GM13976 (cell line): ENCODE measurements around the gene ANO1.
"Not testable (repeated sequence)": the region's sequence is repeated elsewhere in the genome, so short reads cannot be mapped to it uniquely, and the experiment has no call there.

Experiments used
- DNase-seq: peaks from one replicate; pipeline ENCODE4 v3.0.0; 2012; ENCODE audit warnings: low spot score
- in situ Hi-C: fragments of 300-500 bp; cut with MboI; formaldehyde crosslinking; loops from one replicate; pipeline ENCODE4 v1.12.0; 2022; ENCODE audit warnings: low sequenced_read_pairs, mixed read lengths, inconsistent platforms; ENCODE audit not compliant: unreplicated experiment
- TF ChIP-seq, protein P1 (sequence below): IDR thresholded peaks from 2 replicates; pipeline ENCODE4 v1.5.1; 2012; ENCODE audit warnings: borderline replicate concordance, mild to moderate bottlenecking; ENCODE audit not compliant: insufficient read depth; ENCODE audit errors: extremely low read depth, missing control alignments, control extremely low read depth

ANO1 gene

DNA sequence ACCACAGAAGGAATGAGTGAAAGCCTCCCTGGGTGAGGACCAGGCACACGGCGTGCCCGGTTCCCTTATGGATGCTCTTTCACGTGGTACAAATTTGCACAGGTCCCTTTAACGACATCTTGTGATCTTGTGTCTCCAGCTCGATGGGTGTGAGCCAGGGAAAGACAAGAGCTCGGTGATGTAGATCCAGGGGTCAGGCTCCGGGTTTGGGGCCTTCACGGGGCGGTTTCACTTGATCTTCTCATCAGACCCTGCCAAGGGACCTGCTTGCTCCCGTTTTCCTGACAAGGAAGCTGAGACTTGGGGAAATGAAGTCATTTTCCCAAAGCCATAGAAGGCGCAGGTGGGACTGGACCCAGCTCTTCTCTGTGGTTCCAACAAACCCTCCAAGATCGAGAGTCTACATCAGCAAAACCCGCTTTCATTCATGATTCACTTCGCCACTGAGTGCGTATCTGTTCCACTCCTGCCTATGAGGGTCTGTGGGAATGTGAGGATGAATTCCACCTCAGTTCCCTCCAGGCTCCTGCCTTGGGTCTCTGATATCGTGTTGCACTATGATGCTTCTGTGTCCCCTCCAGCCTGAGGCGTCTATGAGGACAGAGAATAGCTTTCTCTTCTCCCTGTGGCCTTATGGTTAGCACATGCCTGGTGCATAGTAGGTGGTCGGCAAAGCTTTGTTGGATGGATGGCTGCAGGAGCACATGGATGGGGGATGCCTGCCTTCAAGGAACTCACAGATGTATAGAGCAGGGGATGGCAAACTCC is 45.0 kb upstream of the ANO1 start:
- in situ Hi-C loops: no loop called here
- TF ChIP-seq, protein P1, sequence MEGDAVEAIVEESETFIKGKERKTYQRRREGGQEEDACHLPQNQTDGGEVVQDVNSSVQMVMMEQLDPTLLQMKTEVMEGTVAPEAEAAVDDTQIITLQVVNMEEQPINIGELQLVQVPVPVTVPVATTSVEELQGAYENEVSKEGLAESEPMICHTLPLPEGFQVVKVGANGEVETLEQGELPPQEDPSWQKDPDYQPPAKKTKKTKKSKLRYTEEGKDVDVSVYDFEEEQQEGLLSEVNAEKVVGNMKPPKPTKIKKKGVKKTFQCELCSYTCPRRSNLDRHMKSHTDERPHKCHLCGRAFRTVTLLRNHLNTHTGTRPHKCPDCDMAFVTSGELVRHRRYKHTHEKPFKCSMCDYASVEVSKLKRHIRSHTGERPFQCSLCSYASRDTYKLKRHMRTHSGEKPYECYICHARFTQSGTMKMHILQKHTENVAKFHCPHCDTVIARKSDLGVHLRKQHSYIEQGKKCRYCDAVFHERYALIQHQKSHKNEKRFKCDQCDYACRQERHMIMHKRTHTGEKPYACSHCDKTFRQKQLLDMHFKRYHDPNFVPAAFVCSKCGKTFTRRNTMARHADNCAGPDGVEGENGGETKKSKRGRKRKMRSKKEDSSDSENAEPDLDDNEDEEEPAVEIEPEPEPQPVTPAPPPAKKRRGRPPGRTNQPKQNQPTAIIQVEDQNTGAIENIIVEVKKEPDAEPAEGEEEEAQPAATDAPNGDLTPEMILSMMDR: no peak
- DNase-seq: no peak

DNA sequence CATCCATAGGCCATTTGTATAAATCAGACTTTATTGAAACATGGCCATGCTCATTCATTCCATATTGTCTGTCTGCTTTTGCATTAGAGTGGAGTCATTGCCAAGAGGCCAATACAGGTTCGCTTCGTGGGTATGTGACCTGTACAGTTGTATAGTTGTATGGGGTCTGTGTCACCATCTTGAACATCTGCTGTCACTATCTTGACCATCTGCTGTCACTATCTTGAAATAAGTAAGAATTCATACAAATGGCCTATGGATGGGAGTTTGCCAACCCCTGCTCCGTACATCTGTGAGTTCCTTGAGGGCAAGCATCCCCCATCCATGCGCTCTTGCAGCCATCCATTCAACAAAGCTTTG is 44.4 kb upstream of the ANO1 start:
- in situ Hi-C loops: no loop called here

DNA sequence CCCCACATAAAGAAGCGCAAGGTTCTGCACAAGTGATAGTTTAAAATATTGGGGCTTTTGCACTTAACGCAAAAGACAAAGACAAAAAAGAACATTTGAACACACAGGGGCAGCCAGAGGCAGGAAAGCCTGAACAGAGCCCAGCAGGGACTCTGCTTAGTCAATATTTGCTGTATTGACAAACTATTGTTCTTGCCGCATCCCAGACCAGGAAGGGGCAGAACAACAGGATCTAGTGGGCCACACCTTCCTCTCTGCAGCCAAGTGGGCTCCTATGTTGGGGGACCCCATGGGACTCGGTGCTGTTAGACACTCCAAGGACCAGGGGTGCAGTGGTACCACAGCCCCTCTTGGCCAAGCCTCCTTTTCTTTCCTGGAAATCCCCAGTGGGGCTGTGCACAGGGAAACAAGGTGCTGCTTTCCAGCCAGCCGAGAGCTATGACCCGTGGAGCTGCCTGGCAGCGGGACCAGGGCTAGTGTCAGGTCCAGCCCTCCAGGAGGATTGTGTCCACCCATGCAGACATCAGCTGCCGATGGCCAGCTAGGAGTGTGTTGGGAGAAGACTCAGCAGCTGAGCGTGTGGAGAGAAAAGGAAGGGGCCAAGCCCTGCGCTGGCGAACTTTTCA is 43.3 kb upstream of the ANO1 start:
- TF ChIP-seq, protein P1: no peak
- in situ Hi-C loops: no loop called here

More for the DNA sequence above, 44.4 kb upstream of the ANO1 start:
- TF ChIP-seq, protein P1: no peak
- DNase-seq: no peak

DNA sequence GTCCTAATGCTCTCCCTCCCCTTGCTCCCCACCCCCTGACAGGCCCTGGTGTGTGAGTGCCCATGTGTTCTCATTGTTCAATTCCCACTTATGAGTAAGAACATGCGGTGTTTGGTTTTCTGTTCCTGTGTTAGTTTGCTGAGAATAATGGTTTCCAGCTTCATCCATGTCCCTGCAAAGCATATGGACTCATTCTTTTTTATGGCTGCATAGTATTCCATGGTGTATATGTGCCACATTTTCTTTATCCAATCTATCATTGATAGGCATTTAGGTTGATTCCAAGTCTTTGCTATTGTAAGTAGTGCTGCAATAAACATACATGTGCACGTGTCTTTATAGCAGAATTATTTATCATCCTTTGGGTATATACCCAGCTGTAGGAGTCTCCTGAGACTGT is 42.5 kb upstream of the ANO1 start:
- DNase-seq, in situ Hi-C loops: not testable (repeated sequence)

More for the DNA sequence above, 43.3 kb upstream of the ANO1 start:
- DNase-seq: no peak

DNA sequence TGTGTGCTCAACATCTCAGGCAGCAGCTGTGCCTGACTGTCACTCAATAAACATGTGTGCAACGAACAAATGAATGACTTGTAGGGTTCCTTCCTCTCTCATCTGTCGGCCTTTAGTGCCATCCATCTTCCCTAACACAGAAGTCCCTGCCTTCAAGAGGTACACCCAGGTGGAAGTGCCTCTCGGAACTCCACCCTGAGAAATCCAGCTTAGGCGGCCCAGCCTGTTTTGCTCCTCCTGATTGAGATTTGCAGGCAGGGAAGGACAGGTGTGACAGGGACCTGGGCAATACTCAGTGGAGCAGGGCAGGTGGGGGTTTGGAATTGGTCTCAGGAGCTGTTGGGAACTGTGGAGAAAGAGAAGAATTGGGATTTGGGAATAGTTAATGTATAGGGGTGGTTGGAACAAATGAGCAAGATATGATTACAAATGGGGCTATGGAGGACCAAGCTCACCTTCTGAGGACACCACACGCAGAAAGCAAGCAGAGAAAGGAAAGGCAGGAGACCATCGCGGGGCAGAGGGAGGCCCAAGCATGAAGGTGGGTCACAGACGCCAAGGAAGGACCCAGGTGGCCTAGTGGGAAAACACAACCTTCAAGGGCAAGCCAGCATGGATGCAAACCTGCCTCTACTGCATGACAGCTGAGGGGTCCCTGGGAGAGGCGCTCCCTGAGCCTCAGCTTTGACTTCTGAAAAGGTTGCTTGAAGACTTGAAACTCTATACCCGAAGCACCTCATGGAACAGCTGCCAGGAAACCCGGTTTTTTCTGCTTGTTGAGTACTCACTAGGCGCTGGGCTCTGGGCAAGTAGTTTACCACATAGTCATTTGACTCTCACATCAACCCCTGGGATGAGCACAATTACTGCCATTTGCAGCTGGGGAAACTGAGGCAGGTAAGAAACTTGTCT is 40.9 kb upstream of the ANO1 start:
- in situ Hi-C loops: no loop called here
- no peak for DNase-seq
- TF ChIP-seq, protein P1: no peak

DNA sequence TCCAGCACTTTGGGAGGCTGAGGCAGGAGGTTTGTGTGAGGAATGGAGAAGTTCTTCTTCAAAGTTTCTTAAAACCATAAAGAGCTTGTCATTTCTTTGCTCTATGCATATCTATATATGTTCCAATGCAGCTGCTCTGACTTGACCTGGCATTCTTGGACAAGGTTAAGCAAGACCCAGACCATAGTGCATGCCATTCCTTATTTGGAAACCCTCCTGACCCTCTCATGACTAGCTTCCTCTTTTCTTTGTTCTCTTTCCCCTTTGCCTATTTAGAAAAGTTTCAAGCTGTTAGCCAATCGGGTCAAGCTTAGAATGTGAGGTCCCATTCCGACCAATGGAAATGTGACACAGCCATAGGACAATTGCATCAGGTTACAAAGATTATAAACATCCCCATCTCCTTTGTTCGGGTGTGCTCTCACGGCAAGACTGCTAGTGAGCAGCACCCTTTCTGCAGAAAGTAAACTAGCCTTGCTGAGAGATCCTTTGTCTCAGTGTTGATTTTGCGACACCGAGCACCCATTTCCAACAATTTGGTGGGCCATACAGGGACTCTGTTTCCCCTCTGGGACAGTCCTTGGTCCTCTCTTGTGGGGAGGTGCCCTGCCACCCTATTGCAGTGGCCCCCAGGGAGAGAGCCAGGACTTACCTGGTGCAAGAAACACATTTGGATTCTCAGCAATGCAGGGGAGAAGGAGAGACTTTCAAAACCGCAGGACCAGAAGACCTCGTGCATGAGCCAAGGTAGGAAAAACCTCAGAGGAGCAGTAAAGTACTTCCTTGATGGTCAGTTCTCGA is 39.9 kb upstream of the ANO1 start:
- in situ Hi-C loops: no loop called here
- TF ChIP-seq, protein P1: no peak
- no peak for DNase-seq
